Right lung (tissue), 5 donors: ENCODE results near the gene MYO15B. TPM values are rescaled to one million over a fixed set of nuclear protein-coding genes. Genes with fewer than 3 reads are reported as not detected.

Source experiments
- DNase-seq, 2 donors: peaks; one replicate each; pipeline ENCODE4 v3.0.0-alpha.2; 2013
- polyA plus RNA-seq, 5 donors: library from polyadenylated mRNA; unstranded; fragments of 120-200 nt; gene quantifications; one replicate each; pipeline versions ENCODE4 v1.2.1 to v1.2.3, GENCODE V29; 2013; ENCODE audit warnings: inconsistent platforms in 1 of 5, low replicate concordance in 1 of 5; ENCODE audit not compliant: insufficient read length in 5 of 5, insufficient read depth in 1 of 5

MYO15B gene
- polyA plus RNA-seq, 5 donors = 181 to 260 (median 240) TPM

- DNase-seq = no peak
Observed at GRCh38 chr17:75662511-75662910, 74.9 kb downstream of the MYO15B start.

GRCh38 chr17:75664099-75664549 lies 76.5 kb downstream of the MYO15B start:
- DNase-seq = no peak

DNA sequence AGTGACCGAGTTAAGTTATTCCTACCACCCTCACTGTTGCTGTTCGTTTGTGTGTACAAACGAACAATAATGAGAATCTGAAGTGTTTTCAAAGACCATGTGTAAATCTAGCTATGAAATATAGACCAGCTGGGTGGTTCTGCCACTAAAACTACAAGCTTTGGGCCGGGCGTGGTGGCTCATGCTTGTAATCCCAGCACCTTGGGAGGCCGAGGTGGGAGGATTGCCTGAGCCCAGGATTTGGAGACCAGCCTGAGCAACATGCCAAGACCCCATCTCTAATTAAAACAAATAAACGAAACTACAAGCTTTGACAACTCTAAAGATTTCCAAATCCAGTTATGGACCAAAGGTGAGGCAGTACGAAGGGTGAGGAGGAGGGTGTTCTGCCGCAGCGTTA lies 78.4 kb downstream of the MYO15B start:
- no peak for DNase-seq

GRCh38 chr17:75666959-75667790 lies 79.6 kb downstream of the MYO15B start, which contains the start of the genes RECQL5 and SAP30BP:
TSS of gene RECQL5 (minus strand) at chr17:75667154. CDS start at chr17:75666557, 597 bp downstream.
TSS of gene SAP30BP (plus strand) at chr17:75667338. CDS start at chr17:75667373, 35 bp downstream.
- DNase-seq = peak; percentile 98

DNA sequence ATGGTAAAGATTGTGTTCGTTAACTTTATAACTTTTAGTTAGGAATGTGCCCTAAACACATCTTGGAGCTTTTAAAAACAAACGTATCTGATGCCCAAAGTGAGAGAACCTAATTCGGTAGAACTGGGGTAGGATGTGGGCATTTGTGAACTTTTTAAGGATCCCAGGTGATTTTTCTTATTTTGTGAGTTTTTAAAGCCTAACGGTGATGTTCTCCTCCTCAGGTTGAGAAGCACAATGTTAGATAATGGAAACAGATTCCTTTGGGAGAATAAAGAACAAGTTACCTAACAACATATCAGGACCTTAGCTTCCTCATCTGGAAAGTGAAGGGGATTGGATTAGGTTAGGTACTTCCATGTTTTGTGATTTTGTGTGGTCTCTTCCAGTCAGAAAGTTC lies 80.2 kb downstream of the MYO15B start:
- no peak for DNase-seq

DNA sequence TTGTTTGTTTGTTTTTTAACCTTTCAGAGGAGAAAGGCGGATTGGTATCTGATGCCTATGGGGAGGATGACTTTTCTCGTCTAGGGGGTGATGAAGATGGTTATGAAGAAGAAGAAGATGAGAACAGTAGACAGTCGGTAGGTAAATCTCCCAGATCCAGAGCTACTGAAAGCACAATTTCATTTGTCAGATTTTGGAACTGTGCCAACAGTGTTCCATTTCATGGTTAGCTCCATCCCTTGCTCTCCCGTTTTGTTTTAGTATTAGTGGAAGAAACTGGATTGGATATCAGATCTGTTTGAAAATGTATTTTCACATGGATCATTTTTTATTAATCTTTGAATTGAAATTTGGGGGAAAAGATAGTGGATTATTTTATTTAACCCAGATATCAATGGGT lies 80.9 kb downstream of the MYO15B start:
- DNase-seq = no peak

GRCh38 chr17:75670868-75671267 lies 83.3 kb downstream of the MYO15B start:
- DNase-seq = no peak

GRCh38 chr17:75672011-75672410 lies 84.4 kb downstream of the MYO15B start:
- no peak for DNase-seq

DNA sequence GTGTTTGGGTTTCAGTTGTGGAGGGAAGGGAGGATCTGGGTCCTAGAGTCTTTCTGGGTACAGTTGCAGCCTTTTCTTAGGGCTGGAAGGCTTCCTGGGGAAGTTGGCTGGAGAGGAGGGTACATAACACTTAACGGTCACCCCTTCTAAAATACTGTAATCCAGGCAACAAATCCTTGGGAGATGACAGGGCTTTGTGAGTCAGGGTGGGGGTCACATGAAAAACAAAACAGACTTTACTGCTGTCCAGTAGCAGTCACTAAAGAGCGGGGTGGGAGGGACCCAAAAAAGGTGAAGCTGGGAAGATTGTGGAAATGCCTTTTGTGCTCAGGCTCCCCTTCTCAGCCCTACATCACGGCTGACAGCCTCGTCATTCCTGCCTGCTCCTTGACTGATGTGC lies 85.9 kb downstream of the MYO15B start:
- no peak for DNase-seq

Other genes starting within 250 kb of the MYO15B start
- gene GRB2, start 182.1 kb upstream of the MYO15B start, polyA plus RNA-seq = 10 to 100 TPM; 75.3 to 92.2 (median 83.5) TPM
- 10 to 100 TPM; 62.5 to 96.8 (median 77.0) TPM for gene TMEM94, start 131.2 kb upstream of the MYO15B start, polyA plus RNA-seq
- gene CASKIN2, start 72.3 kb upstream of the MYO15B start, polyA plus RNA-seq = 10 to 100 TPM; 17.9 to 32.6 (median 23.9) TPM
- 10 to 100 TPM; 33.2 to 47.2 (median 44.3) TPM for gene TSEN54, start 71.3 kb upstream of the MYO15B start, polyA plus RNA-seq
- gene LLGL2, start 62.1 kb upstream of the MYO15B start, polyA plus RNA-seq = 10 to 100 TPM; 29.3 to 67.0 (median 49.0) TPM
- 1 to 10 TPM; 1.4 to 3.7 (median 2.3) TPM for gene SMIM5, start 45.6 kb downstream of the MYO15B start, polyA plus RNA-seq
- 10 to 100 TPM; 26.0 to 36.5 (median 33.4) TPM for gene RECQL5, start 79.4 kb downstream of the MYO15B start, polyA plus RNA-seq
- 100 to 1,000 TPM; 101 to 112 (median 102) TPM for gene SAP30BP, start 79.5 kb downstream of the MYO15B start, polyA plus RNA-seq
- gene ITGB4, start 133.7 kb downstream of the MYO15B start, polyA plus RNA-seq = 10 to 100 TPM in 1 of 5 donors, 1 to 10 TPM in 4; 6.5 to 10.9 (median 7.2) TPM
- 10 to 100 TPM in 4 of 5 donors, 1 to 10 TPM in 1; 9.3 to 24.7 (median 13.9) TPM for gene GALK1, start 177.4 kb downstream of the MYO15B start, polyA plus RNA-seq
- gene UNK, start 197.0 kb downstream of the MYO15B start, polyA plus RNA-seq = 10 to 100 TPM; 39.6 to 52.3 (median 46.7) TPM